ENCODE measurements around the gene VWF.

DNA sequence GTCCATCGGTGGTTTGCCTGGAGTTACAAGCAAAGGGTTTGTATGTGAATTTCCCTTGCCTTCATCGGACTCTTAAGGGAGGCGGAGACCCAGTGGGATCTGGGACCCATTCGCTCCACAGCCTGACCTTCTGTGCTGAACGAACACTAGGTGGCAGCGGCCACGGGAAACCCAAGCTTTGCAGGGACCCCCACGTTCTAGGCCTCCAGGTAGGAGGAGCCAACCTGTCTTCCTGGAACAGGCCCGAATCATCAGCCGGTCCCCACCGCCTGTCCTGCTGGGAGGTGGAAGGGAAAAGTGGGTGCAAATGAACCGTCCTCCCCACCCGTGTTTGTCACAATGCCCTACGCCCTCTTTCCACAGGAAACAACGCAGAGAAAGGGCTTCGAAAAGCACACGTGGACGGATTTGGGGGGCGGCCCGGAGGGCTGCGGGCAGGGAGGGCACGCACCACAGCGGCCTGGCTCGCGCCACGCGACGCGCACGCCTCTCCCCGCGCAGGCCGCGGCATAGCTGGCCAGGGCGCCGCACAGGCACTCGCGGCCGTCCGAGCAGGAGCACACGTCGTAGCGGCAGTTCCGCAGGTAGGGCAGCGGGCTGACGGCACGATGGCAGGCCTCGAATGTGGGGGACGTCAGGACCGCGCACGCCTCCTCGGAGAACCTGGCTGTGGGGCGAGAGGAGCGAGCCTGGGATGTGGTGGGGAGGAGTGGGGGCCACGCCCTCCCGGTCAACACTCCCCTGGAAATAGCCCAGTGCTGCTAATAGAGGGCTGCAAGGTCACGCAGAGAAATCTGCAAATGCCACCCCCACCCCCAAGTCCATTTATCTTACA lies 67.8 kb downstream of the VWF start:
- TF ChIP-seq POLR2A (IDR thresholded peaks at IDR 0.05) = no peak
- TF ChIP-seq, protein P1, sequence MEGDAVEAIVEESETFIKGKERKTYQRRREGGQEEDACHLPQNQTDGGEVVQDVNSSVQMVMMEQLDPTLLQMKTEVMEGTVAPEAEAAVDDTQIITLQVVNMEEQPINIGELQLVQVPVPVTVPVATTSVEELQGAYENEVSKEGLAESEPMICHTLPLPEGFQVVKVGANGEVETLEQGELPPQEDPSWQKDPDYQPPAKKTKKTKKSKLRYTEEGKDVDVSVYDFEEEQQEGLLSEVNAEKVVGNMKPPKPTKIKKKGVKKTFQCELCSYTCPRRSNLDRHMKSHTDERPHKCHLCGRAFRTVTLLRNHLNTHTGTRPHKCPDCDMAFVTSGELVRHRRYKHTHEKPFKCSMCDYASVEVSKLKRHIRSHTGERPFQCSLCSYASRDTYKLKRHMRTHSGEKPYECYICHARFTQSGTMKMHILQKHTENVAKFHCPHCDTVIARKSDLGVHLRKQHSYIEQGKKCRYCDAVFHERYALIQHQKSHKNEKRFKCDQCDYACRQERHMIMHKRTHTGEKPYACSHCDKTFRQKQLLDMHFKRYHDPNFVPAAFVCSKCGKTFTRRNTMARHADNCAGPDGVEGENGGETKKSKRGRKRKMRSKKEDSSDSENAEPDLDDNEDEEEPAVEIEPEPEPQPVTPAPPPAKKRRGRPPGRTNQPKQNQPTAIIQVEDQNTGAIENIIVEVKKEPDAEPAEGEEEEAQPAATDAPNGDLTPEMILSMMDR (IDR thresholded peaks at IDR 0.05) = peak in 7 of 12 donors; percentile 16 to 42 (median 27)

All from heart left ventricle (tissue), 13 donors.